Hepatocyte (in vitro differentiated cells): ENCODE measurements around the gene KIF17. TPM values are rescaled to one million over a fixed set of nuclear protein-coding genes. Genes with fewer than 3 reads are reported as not detected.

Source experiments
- DNase-seq: peaks from one replicate; pipeline ENCODE4 v3.0.0-alpha.2; 2016; ENCODE audit warnings: low spot score
- H2AFZ ChIP-seq: fragments of 200-600 bp; sonication (generic); 2 replicates; pipeline ENCODE4 v1.6.0; 2016; ENCODE audit warnings: antibody characterized with exemption, mild to moderate bottlenecking
- H3K27ac ChIP-seq: fragments of 200-600 bp; sonication (generic); 2 replicates; pipeline ENCODE4 v1.5.1; 2016; ENCODE audit warnings: mild to moderate bottlenecking
- H3K27me3 ChIP-seq: fragments of 200-600 bp; sonication (generic); 2 replicates; pipeline ENCODE4 v1.6.1; 2016
- H3K36me3 ChIP-seq: fragments of 200-600 bp; sonication (generic); replicated peaks from 2 replicates; pipeline ENCODE4 v1.5.1; 2016; ENCODE audit warnings: low read depth; ENCODE audit not compliant: insufficient read depth
- H3K4me1 ChIP-seq: fragments of 200-600 bp; sonication (generic); 2 replicates; pipeline ENCODE4 v1.5.1; 2016; ENCODE audit warnings: mild to moderate bottlenecking, moderate library complexity; ENCODE audit not compliant: insufficient read depth
- H3K4me2 ChIP-seq: fragments of 200-600 bp; sonication (generic); 2 replicates; pipeline ENCODE4 v1.6.0; 2016
- H3K4me3 ChIP-seq: fragments of 200-600 bp; sonication (generic); 2 replicates; pipeline ENCODE4 v1.5.1; 2016; ENCODE audit warnings: mild to moderate bottlenecking
- H3K79me2 ChIP-seq: fragments of 200-600 bp; sonication (generic); 2 replicates; pipeline ENCODE4 v1.6.0; 2017; ENCODE audit warnings: mild to moderate bottlenecking
- H3K9me2 ChIP-seq: fragments of 200-600 bp; sonication (generic); replicated peaks from 2 replicates; pipeline ENCODE4 v1.6.0; 2017; ENCODE audit warnings: mild to moderate bottlenecking; ENCODE audit not compliant: insufficient read depth
- H3K9me3 ChIP-seq: fragments of 200-600 bp; sonication (generic); 2 replicates; pipeline ENCODE4 v1.5.1; 2016; ENCODE audit warnings: low read depth, mild to moderate bottlenecking
- H4K20me1 ChIP-seq: fragments of 200-600 bp; sonication (generic); 2 replicates; pipeline ENCODE4 v1.6.0; 2016; ENCODE audit warnings: mild to moderate bottlenecking; ENCODE audit not compliant: insufficient read depth, poor library complexity, severe bottlenecking
- CTCF ChIP-seq: fragments of 200-600 bp; sonication (generic); IDR thresholded peaks from 2 replicates; pipeline ENCODE4 v1.5.1; 2016; ENCODE audit warnings: antibody characterized with exemption, mild to moderate bottlenecking; ENCODE audit not compliant: poor library complexity
- EZH2 ChIP-seq: fragments of 200-600 bp; sonication (generic); IDR thresholded peaks from 2 replicates; pipeline ENCODE4 v1.6.1; 2016; ENCODE audit warnings: antibody characterized with exemption, mild to moderate bottlenecking, borderline replicate concordance
- EZH2phosphoT487 ChIP-seq: fragments of 200-600 bp; sonication (generic); IDR thresholded peaks from one replicate; pipeline ENCODE4 v1.6.1; 2018; ENCODE audit warnings: antibody characterized with exemption, mild to moderate bottlenecking, low read depth, moderate library complexity; ENCODE audit not compliant: unreplicated experiment, severe bottlenecking
- WGBS: methylation state at CpG from one replicate; pipeline ENCODE4 v1.1.6; 2016; ENCODE audit warnings: low lambda C conversion rate; ENCODE audit errors: missing lambda C conversion rate; 5-methylcytosine and 5-hydroxymethylcytosine counted together
- polyA plus RNA-seq: library from polyadenylated mRNA; unstranded; fragments of >200 nt; fragmentation: Nextera tagmentation; extraction: Ambion mirVana; gene quantifications from 2 replicates; pipeline ENCODE4 v1.2.1, GENCODE V29; 2016
- total RNA-seq: library from RNA; depleted of rRNA; stranded (reverse); fragments of >200 nt; gene quantifications from 2 replicates; pipeline ENCODE4 v1.2.3, GENCODE V29; 2014

KIF17 gene
- total and polyA plus RNA-seq, 2 experiments from 2014 or later, result 0.23 to 0.28 TPM

- no peak overlapping the region for H3K27ac ChIP-seq
- 97% methylated on average over 6 of the region's 6 CpGs for WGBS
- H3K9me2 ChIP-seq, result no peaks in the 10 kb centered on the region
- H3K4me2 ChIP-seq, result no peak overlapping the region
- H3K4me1 ChIP-seq, result no peaks in the 10 kb centered on the region
- no peaks in the 10 kb centered on the region for H3K36me3 ChIP-seq
- no peaks in the 10 kb centered on the region for H3K27me3 ChIP-seq
- H3K9me3 ChIP-seq, result no peaks in the 10 kb centered on the region
- H4K20me1 ChIP-seq, result no peaks in the 10 kb centered on the region
- H3K4me3 ChIP-seq, result no peak overlapping the region
- TF ChIP-seq EZH2phosphoT487 (no peak), EZH2 (no peak), CTCF (no peak)
- DNase-seq, result no peak
- no peak overlapping the region for H2AFZ ChIP-seq
- H3K79me2 ChIP-seq, result peaks cover 8% of the 10 kb centered on the region
Measured at GRCh38 chr1:20760322-20760721, 42.5 kb upstream of the KIF17 start.

- H3K4me3 ChIP-seq, result no peak overlapping the region
- TF ChIP-seq EZH2 (no peak), EZH2phosphoT487 (no peak), CTCF (no peak)
- no peak overlapping the region for H3K4me2 ChIP-seq
- H2AFZ ChIP-seq, result no peak overlapping the region
- no peak overlapping the region for H3K27ac ChIP-seq
- H3K79me2 ChIP-seq, result peaks cover 29% of the 10 kb centered on the region
- no peaks in the 10 kb centered on the region for H3K27me3 ChIP-seq
- no peaks in the 10 kb centered on the region for H3K9me2 ChIP-seq
- H3K4me1 ChIP-seq, result no peaks in the 10 kb centered on the region
- WGBS, result 90% methylated on average over 3 of the region's 3 CpGs
- no peaks in the 10 kb centered on the region for H3K9me3 ChIP-seq
- DNase-seq, result no peak
- H4K20me1 ChIP-seq, result no peaks in the 10 kb centered on the region
- no peaks in the 10 kb centered on the region for H3K36me3 ChIP-seq
Measured at GRCh38 chr1:20753589-20753988, 35.8 kb upstream of the KIF17 start.

- H3K27ac ChIP-seq, result no peak overlapping the region
- no peaks in the 10 kb centered on the region for H4K20me1 ChIP-seq
- peaks cover 29% of the 10 kb centered on the region for H3K79me2 ChIP-seq
- peaks cover 6% of the 10 kb centered on the region for H3K36me3 ChIP-seq
- no peaks in the 10 kb centered on the region for H3K9me3 ChIP-seq
- no peaks in the 10 kb centered on the region for H3K4me1 ChIP-seq
- H3K4me3 ChIP-seq, result no peak overlapping the region
- no peak for DNase-seq
- TF ChIP-seq EZH2phosphoT487 (no peak), EZH2 (no peak), CTCF (no peak)
- no peak overlapping the region for H3K4me2 ChIP-seq
- WGBS, result 81% methylated on average over 3 of the region's 3 CpGs
- H3K27me3 ChIP-seq, result no peaks in the 10 kb centered on the region
- H2AFZ ChIP-seq, result no peak overlapping the region
- no peaks in the 10 kb centered on the region for H3K9me2 ChIP-seq
Measured at GRCh38 chr1:20751462-20751990, 33.7 kb upstream of the KIF17 start.

DNA sequence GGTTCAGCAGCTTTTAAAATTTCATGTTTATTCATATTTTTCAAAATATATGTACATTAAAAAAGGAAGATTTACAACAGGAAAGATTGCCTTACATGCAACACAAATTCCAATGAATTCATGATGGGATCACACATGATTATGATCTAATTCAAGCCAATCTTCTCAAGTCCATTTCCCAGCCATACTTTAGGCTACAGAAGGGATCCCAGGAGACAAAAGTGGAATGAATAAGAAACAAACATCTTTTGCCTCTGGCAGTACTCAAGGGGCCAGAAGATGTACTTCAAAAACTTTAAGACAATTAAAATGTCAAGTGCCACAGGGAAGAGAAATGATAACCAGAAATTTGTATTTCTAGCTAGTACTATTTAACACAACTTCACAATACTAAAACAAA is 24.9 kb upstream of the KIF17 start:
- Histone ChIP-seq H3K4me3 (no peak overlapping the region), H3K36me3 (peaks cover 6% of the 10 kb centered on the region), H2AFZ (no peak overlapping the region), H3K27ac (no peak overlapping the region), H3K79me2 (no peaks in the 10 kb centered on the region), H3K9me2 (no peaks in the 10 kb centered on the region), H3K4me2 (no peak overlapping the region), H3K9me3 (no peaks in the 10 kb centered on the region), H4K20me1 (no peaks in the 10 kb centered on the region), H3K4me1 (no peaks in the 10 kb centered on the region), H3K27me3 (no peaks in the 10 kb centered on the region)
- TF ChIP-seq EZH2 (no peak), CTCF (no peak), EZH2phosphoT487 (no peak)
- DNase-seq, result no peak
